Endodermal cell (in vitro differentiated cells): ENCODE data around the gene KIN. TPM values are rescaled to one million over a fixed set of nuclear protein-coding genes. Genes with fewer than 3 reads are reported as not detected.

Experiments
- DNase-seq: peaks from one replicate; pipeline ENCODE4 v3.0.0-alpha.2; 2017
- H3K27ac ChIP-seq: 2 replicates; pipeline ENCODE4 v1.5.1; 2013; ENCODE audit warnings: mild to moderate bottlenecking, low read depth, low read length, moderate library complexity
- H3K27me3 ChIP-seq: 2 replicates; pipeline ENCODE4 v1.6.1; 2013; ENCODE audit warnings: mild to moderate bottlenecking, low read length, moderate library complexity; ENCODE audit not compliant: insufficient read depth, control insufficient read depth, poor library complexity, severe bottlenecking
- H3K36me3 ChIP-seq: 2 replicates; pipeline ENCODE4 v1.7.0; 2013; ENCODE audit warnings: mild to moderate bottlenecking, low read length, moderate library complexity; ENCODE audit not compliant: control insufficient read depth, insufficient read depth
- H3K4me1 ChIP-seq: one replicate; pipeline ENCODE4 v1.7.0; 2013; ENCODE audit warnings: low read length; ENCODE audit not compliant: control insufficient read depth, insufficient read depth
- H3K4me3 ChIP-seq: 2 replicates; pipeline ENCODE4 v1.5.1; 2013; ENCODE audit warnings: mild to moderate bottlenecking, low read length, moderate library complexity
- H3K9ac ChIP-seq: 2 replicates; pipeline ENCODE4 v1.6.1; 2013; ENCODE audit warnings: mild to moderate bottlenecking, low read length, moderate library complexity; ENCODE audit not compliant: poor library complexity, severe bottlenecking; ENCODE audit errors: extremely low read depth
- H3K9me3 ChIP-seq: 2 replicates; pipeline ENCODE4 v1.6.1; 2013; ENCODE audit warnings: mild to moderate bottlenecking, low read length, moderate library complexity; ENCODE audit not compliant: control insufficient read depth
- H3K27ac Mint-ChIP-seq: 2 replicates; pipeline ENCODE4 v1.8.0; 2020; ENCODE audit warnings: mixed read lengths
- H3K27me3 Mint-ChIP-seq: 2 replicates; pipeline ENCODE4 v1.8.0; 2021; ENCODE audit warnings: mild to moderate bottlenecking, mixed read lengths; ENCODE audit not compliant: insufficient read depth
- H3K36me3 Mint-ChIP-seq: 2 replicates; pipeline ENCODE4 v1.8.0; 2020; ENCODE audit warnings: low read depth, mixed read lengths
- H3K4me1 Mint-ChIP-seq: 2 replicates; pipeline ENCODE4 v1.8.0; 2020; ENCODE audit warnings: mixed read lengths
- H3K4me3 Mint-ChIP-seq: 2 replicates; pipeline ENCODE4 v1.8.0; 2020; ENCODE audit warnings: mild to moderate bottlenecking, moderate library complexity, mixed read lengths
- H3K9me3 Mint-ChIP-seq: 2 replicates; pipeline ENCODE4 v1.8.0; 2020; ENCODE audit warnings: mild to moderate bottlenecking, mixed read lengths
- CTCF ChIP-seq: fragments of 200-600 bp; sonication (generic); conservative IDR thresholded peaks from 2 replicates; pipeline ENCODE4 v1.5.0; 2021; ENCODE audit warnings: antibody characterized with exemption, mild to moderate bottlenecking
- WGBS, 2 experiments: methylation state at CpG; one replicate each; pipeline versions ENCODE4 v1.1.5 to v1.1.7; 2013; ENCODE audit warnings: missing lambda C conversion rate in 2 of 2, mixed read lengths in 1 of 2; ENCODE audit not compliant: insufficient coverage in 1 of 2, insufficient read length in 1 of 2; 5-methylcytosine and 5-hydroxymethylcytosine counted together
- total RNA-seq, 2 donors: library from RNA; stranded (reverse); fragmentation: NEBNext Ultra II Directional in 1 of 2; extraction: Animal tissue kit (Norgen Biotek cat#: 25700) in 1 of 2; gene quantifications; 2 replicates in 1 of 2; 3 replicates in 1 of 2; pipeline ENCODE4 v1.2.1, GENCODE V29; 2021

KIN gene
- total RNA-seq, 2 donors from 2014 or later: 17.9 TPM

- peaks cover 97% of the 10 kb centered on the region for H3K36me3 ChIP-seq
- DNase-seq: no peak
- H3K4me1 Mint-ChIP-seq: no peaks in the 10 kb centered on the region
- H3K27ac ChIP-seq: no peak overlapping the region
- H3K4me3 Mint-ChIP-seq: no peak overlapping the region
- H3K9me3 ChIP-seq: no peaks in the 10 kb centered on the region
- no peaks in the 10 kb centered on the region for H3K27me3 ChIP-seq
- no peaks in the 10 kb centered on the region for H3K4me1 ChIP-seq
- H3K4me3 ChIP-seq: no peak overlapping the region
- WGBS, 2 experiments: 95% methylated on average over 2 of the region's 2 CpGs; no CpG with 5 or more reads in 1 of the 2 experiments
- no peak overlapping the region for H3K9ac ChIP-seq
- H3K9me3 Mint-ChIP-seq: no peaks in the 10 kb centered on the region
- TF ChIP-seq CTCF: no peak
- H3K36me3 Mint-ChIP-seq: peaks cover 70% of the 10 kb centered on the region
- H3K27me3 Mint-ChIP-seq: no peaks in the 10 kb centered on the region
- H3K27ac Mint-ChIP-seq: no peak overlapping the region
These were observed 11.0 kb downstream of the KIN start for GRCh38 chr10:7776777-7777176.

- WGBS, 2 experiments: 85 to 97% methylated on average over 5 to 10 of the region's 10 CpGs
- Histone ChIP-seq H3K27ac (no peak overlapping the region), H3K4me1 (no peaks in the 10 kb centered on the region), H3K27me3 (no peaks in the 10 kb centered on the region), H3K36me3 (peaks cover 92% of the 10 kb centered on the region), H3K9me3 (no peaks in the 10 kb centered on the region), H3K4me3 (no peak overlapping the region), H3K9ac (no peak overlapping the region)
- Mint-ChIP-seq H3K27me3 (no peaks in the 10 kb centered on the region), H3K9me3 (no peaks in the 10 kb centered on the region), H3K36me3 (peaks cover 61% of the 10 kb centered on the region), H3K4me1 (no peaks in the 10 kb centered on the region), H3K27ac (no peak overlapping the region), H3K4me3 (no peak overlapping the region)
- no peak for DNase-seq
- TF ChIP-seq CTCF: no peak
These were observed 13.7 kb downstream of the KIN start for GRCh38 chr10:7773845-7774801.

GRCh38 chr10:7768417-7768816, 19.4 kb downstream of the KIN start:
- no peak for TF ChIP-seq CTCF
- no peak overlapping the region for H3K4me3 Mint-ChIP-seq
- H3K27ac Mint-ChIP-seq: no peak overlapping the region
- H3K27me3 Mint-ChIP-seq: no peaks in the 10 kb centered on the region
- no peaks in the 10 kb centered on the region for H3K4me1 Mint-ChIP-seq
- DNase-seq: no peak
- H3K4me1 ChIP-seq: no peaks in the 10 kb centered on the region
- H3K36me3 Mint-ChIP-seq: peaks cover 56% of the 10 kb centered on the region
- H3K9ac ChIP-seq: no peak overlapping the region
- H3K9me3 ChIP-seq: no peaks in the 10 kb centered on the region
- H3K9me3 Mint-ChIP-seq: no peaks in the 10 kb centered on the region
- 96% methylated on average over 6 to 7 of the region's 7 CpGs for WGBS, 2 experiments
- H3K27me3 ChIP-seq: no peaks in the 10 kb centered on the region
- no peak overlapping the region for H3K4me3 ChIP-seq
- H3K36me3 ChIP-seq: peaks cover 71% of the 10 kb centered on the region
- no peak overlapping the region for H3K27ac ChIP-seq
